ENCODE results near the gene ZNF497. TPM values are rescaled to one million over a fixed set of nuclear protein-coding genes. Genes with fewer than 3 reads are reported as not detected.
"Not testable (repeated sequence)": the region's sequence is repeated elsewhere in the genome, so short reads cannot be mapped to it uniquely, and the experiment has no call there.

Gene ZNF497
- total and polyA plus RNA-seq, 2 donors, result 0.73 to 2.1 TPM

DNA sequence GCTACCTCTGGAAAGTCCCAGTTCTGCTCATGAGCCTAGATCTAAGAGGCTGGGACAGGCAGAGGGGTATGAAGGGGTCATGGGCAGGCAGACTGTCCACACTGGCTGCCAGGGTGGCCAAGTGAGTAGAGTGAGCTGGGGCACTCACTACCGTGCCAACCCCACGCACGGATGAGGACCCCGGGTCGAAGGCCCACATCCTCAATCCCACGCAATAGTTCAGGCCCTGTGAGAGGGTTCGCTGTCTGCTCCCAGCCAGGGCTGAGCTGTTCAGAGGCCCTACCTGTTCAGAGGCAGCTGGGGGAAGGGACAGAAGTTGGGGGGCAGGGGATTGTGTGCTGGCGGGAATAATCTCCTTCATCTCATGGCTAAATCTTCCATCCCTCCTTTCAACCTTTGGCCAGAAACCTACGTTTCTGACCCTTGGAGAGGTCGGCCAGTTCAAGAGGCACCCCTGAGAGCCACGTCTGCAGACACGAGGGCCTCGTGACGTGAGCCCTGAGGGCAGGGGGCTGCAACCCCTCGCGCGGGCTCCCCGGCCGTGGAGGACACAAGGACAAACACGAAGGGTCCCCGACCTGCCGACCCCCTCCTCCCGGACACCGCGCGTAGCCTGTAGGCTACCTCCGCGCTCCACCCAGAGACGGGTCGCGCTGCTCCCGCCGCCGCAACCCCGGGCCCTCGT lies 23.5 kb upstream of the ZNF497 start:
- Histone ChIP-seq H3K36me3 (ENCODE audit: insufficient read depth) (no peaks in the 10 kb centered on the region), H3K4me1 (ENCODE audit: insufficient read depth) (peaks cover 2% of the 10 kb centered on the region), H3K27ac (ENCODE audit: low read depth) (peak overlapping the region; percentile 99), H3K4me3 (ENCODE audit: low read depth, low read length) (peak overlapping the region; percentile 78)
- 8% methylated on average over 36 of the region's 36 CpGs for WGBS
- no peak for DNase-seq (ENCODE audit: extremely low spot score)

DNA sequence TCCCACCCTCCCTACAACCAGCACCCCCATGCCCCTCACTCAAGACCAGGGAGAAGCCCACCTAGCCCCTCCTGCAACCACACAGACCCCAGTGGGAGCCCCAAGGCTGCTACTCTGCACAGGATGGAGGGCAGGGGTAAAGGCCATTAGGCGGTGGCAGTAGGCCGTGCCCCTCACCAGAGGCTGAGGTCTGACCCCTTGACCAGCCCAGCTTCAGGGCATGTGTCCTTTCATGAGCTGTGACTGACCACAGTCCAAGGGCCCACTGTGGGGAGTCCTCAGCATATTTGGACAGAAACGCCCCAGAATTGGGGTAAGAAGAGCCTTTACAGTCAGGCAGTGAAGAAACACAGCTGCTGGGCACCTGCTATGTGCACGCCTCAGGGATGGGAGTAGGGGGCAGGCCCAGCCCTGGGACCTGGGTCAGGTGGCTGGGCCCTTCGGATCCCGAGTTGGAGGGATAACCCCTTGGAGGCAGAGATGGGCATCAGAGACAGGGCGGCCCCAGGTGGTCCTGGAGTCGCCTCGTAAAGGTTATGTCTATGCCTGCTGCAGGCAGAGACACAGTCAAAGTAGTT lies 22.9 kb upstream of the ZNF497 start:
- Histone ChIP-seq H3K36me3 (ENCODE audit: insufficient read depth) (no peaks in the 10 kb centered on the region), H3K27ac (ENCODE audit: low read depth) (peak overlapping the region; percentile 99), H3K4me3 (ENCODE audit: low read depth, low read length) (no peak overlapping the region), H3K4me1 (ENCODE audit: insufficient read depth) (peaks cover 2% of the 10 kb centered on the region)
- DNase-seq (ENCODE audit: extremely low spot score), result no peak
- 75% methylated on average over 9 of the region's 9 CpGs for WGBS

DNA sequence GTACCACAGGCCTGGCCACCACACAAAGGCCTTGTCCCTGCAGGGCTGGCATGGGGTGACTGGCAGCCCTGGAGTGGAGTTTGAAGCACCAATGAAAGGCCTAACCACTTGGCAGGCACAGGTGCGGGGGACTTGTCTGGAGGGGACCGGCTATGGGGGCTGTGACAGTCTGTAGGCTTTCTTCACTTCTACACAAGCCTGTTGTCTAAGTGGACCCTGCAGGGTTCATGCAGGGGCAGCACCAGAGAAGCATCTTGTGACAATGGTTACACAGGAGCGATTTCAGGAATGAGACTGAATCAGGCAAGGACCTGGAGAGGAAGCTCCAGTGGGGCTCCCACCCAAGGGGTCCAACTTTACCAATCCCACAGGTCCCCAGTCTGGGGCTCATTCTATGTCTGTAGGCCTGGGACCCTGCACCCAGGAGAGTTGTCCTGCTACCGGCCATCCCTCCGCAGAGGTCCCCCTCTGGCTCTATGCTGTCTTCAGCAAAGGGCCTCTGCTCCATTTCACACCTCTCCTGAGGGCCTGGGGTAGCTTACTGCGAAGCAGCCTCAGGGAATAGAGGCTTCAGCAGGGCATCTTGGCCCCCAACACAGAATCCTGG lies 20.5 kb upstream of the ZNF497 start:
- no peak overlapping the region for H3K27ac ChIP-seq (ENCODE audit: low read depth)
- no peak for DNase-seq (ENCODE audit: extremely low spot score)
- H3K4me3 ChIP-seq (ENCODE audit: low read depth, low read length), result no peak overlapping the region
- H3K4me1 ChIP-seq (ENCODE audit: insufficient read depth), result peaks cover 2% of the 10 kb centered on the region
- H3K36me3 ChIP-seq (ENCODE audit: insufficient read depth), result no peaks in the 10 kb centered on the region
- WGBS, result 90% methylated on average over 6 of the region's 6 CpGs

DNA sequence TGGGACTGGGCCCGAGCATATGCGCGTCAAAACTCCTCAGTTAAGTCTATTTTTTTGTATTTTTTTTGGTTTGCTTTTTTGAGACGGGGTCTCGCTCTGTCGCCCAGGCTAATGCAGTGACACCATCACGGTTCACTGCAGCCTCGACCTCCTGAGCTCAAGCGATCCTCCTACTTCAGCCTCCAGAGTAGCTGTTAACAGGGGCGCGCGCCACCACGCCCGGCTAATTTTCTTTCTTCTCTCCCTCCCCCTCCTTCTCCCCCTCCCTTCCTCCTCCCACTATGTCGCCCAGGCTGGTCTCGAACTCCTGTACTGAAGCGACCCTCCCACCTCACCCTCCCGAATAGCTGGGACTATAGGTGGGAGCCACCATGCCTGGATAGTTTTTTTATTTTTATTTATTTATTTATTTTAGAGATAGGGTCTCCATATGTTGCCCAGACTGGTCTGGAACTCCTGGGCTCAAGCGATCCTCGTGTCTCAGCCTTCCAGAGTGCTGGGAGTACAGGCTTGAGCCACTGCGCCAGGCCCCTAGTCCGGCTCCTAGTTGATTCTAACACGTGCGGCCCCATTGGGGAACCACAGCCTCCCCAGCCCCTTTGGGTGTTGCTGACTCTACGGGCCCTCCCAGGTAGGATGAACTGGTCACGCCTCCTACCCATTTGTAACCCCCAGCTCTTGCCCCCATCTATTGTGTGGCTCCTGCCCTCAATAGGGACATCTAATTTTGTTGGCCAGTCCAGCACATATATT lies 19.1 kb upstream of the ZNF497 start:
- H3K4me3 ChIP-seq (ENCODE audit: low read depth, low read length), result peak overlapping the region; percentile 50
- WGBS, result 28% methylated on average over 26 of the region's 26 CpGs

DNA sequence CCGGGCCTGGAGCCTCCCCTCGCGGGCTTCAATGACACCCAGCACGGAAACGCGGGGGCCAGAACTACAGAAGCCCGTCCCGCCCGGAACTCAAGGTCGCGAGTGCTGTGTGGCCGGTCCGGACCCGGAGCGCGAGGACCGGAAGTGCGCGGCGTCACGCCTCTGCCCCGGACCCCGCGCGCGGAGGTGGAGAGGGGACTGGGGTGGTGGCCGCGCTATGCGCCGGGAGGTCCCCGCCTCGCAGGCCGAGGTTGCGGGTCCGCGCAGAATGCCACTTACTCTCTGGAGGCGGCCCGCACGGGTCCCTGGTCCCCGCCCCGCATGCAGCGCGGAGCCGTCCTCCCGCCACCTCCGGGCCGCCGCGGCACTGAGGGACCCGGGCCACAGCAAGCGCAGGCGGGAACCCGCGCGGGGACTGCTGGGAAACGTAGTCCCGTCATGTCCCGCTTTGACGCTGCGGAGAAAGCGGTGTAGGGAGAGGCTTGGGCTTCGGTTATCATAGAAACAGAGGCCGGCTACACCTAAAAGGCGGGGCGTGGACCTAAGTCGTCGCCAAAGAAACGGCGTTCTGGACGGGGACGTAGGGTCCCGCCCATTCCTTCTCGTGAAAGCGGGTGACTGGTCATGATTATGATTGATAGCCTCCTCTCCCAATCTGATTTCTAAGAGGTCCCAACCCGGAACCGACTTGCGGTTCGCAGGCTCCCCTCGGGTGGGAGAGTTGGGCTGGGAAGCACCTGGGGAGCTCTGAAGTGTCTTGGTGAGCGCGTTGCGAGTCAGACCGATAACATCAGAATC lies 18.3 kb upstream of the ZNF497 start, which contains the start of gene ZNF837:
ZNF837 (minus strand) TSS at position 369 of the 798 bp plus-strand sequence. CDS start 11,698 bp downstream, outside the sequence.
- Histone ChIP-seq H3K27ac (ENCODE audit: low read depth) (peak within 1 kb of the TSS; percentile 70), H3K36me3 (ENCODE audit: insufficient read depth) (no peaks in the 10 kb centered on the region), H3K4me3 (ENCODE audit: low read depth, low read length) (peak within 1 kb of the TSS; percentile 67), H3K4me1 (ENCODE audit: insufficient read depth) (no peaks in the 10 kb centered on the region)
- under 1% methylated on average over 83 of the region's 83 CpGs for WGBS
- DNase-seq (ENCODE audit: extremely low spot score), result peak; percentile 100

More for the DNA sequence above, 19.1 kb upstream of the ZNF497 start:
- no peak for DNase-seq (ENCODE audit: extremely low spot score)
- H3K36me3 ChIP-seq (ENCODE audit: insufficient read depth), result no peaks in the 10 kb centered on the region
- H3K4me1 ChIP-seq (ENCODE audit: insufficient read depth), result no peaks in the 10 kb centered on the region
- peak overlapping the region; percentile 54 for H3K27ac ChIP-seq (ENCODE audit: low read depth)

DNA sequence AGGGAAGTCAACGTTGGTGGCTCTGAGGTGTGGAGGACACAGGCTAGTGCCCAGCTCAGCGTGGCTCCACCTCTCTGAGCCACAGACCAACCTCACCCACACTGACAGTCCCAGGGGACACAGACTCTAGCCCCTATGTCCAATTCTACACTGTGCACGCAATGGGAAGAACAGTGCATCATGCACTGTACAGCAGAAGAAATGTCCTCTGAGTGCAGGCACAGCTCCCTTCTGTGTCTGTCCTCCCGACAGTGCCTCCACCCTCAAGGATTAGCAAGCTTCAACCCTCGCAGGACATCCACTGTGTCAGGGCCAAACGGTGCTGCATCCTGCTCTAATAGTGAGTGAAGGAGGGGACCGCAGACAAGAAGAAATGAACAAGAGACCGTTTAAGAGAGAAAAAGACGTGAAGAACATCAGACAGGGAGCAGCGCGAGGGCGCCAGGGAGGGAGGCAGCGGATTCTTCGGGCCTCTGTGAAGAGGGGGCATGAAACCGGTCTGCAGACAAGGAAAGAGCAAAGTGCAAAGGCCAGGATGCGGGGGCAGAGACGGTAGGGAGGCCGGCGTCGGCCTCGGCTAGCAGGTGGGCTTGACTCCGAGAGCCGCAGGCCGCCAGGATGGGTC lies 17.6 kb upstream of the ZNF497 start:
- no peak for DNase-seq (ENCODE audit: extremely low spot score)

DNA sequence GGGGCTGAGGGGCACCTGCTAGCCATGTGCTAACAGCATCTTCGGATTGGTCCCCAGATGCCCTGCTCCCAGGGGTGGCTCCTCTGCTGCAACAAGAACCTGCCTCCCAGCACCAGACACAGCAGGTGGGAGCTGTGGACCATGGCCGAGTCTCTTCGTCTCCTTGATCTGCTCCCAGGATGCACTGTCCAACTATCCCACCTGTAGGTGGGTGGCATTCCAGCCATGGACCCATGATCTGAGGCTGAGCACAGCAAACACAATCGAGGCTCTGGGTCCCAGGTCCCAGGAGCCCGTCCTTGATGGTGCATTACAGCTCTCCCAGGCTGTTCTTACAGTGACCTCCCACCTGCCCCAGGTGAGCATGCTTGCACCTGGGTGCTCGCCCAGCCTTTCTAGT lies 16.7 kb upstream of the ZNF497 start:
- H3K36me3 ChIP-seq (ENCODE audit: insufficient read depth), result no peaks in the 10 kb centered on the region
- no peak overlapping the region for H3K4me3 ChIP-seq (ENCODE audit: low read depth, low read length)
- H3K4me1 ChIP-seq (ENCODE audit: insufficient read depth), result no peaks in the 10 kb centered on the region
- H3K27ac ChIP-seq (ENCODE audit: low read depth), result no peak overlapping the region
- WGBS, result 96% methylated on average over 6 of the region's 6 CpGs
- DNase-seq (ENCODE audit: extremely low spot score), result no peak

More for the DNA sequence above, 17.6 kb upstream of the ZNF497 start:
- H3K4me1 ChIP-seq (ENCODE audit: insufficient read depth), result no peaks in the 10 kb centered on the region
- H3K4me3 ChIP-seq (ENCODE audit: low read depth, low read length), result peak overlapping the region; percentile 67
- H3K36me3 ChIP-seq (ENCODE audit: insufficient read depth), result no peaks in the 10 kb centered on the region
- H3K27ac ChIP-seq (ENCODE audit: low read depth), result peak overlapping the region; percentile 70
- WGBS, result 5% methylated on average over 24 of the region's 24 CpGs

DNA sequence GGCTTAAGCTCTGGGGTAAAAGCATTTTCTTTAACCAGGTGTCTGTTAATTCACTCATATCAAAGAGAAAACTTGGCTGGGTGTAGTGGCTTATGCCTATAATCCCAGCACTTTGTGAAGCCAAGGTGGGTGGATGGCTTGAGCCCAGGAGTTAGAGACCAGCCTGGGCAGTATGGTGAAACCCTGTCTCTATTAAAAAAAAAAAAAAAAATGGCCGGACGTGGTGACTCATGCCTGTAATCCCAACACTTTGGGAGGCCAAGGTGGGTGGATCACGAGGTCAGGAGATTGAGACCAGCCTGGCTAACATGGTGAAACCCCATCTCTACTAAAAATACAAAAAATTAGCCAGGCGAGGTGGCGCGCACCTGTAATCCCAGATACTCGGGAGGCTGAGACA lies 14.2 kb upstream of the ZNF497 start:
- H3K36me3 ChIP-seq (ENCODE audit: insufficient read depth); H3K4me3 ChIP-seq (ENCODE audit: low read depth, low read length); H3K4me1 ChIP-seq (ENCODE audit: insufficient read depth); H3K27ac ChIP-seq (ENCODE audit: low read depth); DNase-seq (ENCODE audit: extremely low spot score): not testable (repeated sequence)
- 75% methylated on average over 7 of the region's 7 CpGs for WGBS

DNA sequence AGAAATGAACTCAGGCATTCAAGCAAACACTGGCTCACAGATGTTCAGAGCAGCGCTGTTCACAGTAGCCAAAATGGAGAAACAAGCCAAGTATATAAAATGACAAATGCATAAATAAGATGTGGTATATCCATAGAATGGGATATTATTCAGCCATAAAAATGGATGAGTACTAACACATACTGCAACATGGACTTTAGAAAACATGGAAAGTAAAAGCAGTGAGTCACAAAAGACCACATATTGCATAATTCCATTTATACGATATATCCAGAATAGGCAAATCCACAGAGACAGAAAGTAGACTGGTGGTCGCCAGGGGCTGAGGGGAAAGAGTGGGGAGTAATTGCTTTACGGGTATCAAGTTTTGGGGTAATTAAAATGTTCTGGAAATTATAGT lies 11.6 kb upstream of the ZNF497 start:
- no peaks in the 10 kb centered on the region for H3K4me1 ChIP-seq (ENCODE audit: insufficient read depth)
- H3K27ac ChIP-seq (ENCODE audit: low read depth), result no peak overlapping the region
- 88% methylated on average over 4 of the region's 4 CpGs for WGBS
- no peaks in the 10 kb centered on the region for H3K36me3 ChIP-seq (ENCODE audit: insufficient read depth)
- no peak for DNase-seq (ENCODE audit: extremely low spot score)
- H3K4me3 ChIP-seq (ENCODE audit: low read depth, low read length), result no peak overlapping the region

DNA sequence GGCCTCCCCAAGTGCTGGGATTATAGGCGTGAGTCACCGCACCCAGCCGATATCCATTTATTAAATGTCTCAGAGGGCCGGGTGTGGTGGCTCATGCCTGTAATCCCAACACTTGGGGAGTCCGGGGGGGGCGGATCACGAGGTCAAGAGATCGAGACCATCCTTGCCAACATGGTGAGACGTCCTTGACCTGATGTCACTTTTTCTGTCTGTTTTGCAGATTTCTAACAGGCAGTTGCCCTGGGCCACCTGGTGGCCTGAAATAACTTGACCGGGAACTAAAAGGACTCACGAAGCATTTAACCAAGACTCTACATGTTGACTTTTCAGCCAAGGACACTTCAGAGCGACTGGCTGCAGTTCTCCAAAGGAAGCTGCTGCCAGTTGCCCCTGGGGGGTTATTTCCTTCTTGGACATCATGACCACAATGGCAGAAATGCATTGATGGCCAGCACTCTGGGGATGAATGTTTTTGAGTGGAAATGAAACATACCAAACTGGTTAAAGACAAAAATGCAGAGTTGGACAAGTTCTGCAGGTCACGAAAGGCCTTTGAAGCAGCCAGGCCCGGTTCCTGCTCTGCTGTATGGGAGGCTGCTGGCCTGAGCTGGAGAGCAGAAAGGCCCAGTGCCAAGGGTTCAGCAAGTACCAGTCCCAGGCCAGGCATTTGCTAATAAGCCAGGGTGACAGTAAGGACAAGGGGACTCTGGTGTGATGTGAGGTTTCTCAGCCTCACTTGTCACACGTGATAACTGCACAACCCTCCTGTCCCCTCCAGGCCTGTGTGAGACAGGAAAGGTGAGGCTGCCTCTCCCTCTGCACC lies 10.0 kb upstream of the ZNF497 start:
- no peak overlapping the region for H3K27ac ChIP-seq (ENCODE audit: low read depth)
- no peaks in the 10 kb centered on the region for H3K36me3 ChIP-seq (ENCODE audit: insufficient read depth)
- no peak for DNase-seq (ENCODE audit: extremely low spot score)
- WGBS, result 69% methylated on average over 15 of the region's 15 CpGs
- H3K4me1 ChIP-seq (ENCODE audit: insufficient read depth), result no peaks in the 10 kb centered on the region
- no peak overlapping the region for H3K4me3 ChIP-seq (ENCODE audit: low read depth, low read length)

DNA sequence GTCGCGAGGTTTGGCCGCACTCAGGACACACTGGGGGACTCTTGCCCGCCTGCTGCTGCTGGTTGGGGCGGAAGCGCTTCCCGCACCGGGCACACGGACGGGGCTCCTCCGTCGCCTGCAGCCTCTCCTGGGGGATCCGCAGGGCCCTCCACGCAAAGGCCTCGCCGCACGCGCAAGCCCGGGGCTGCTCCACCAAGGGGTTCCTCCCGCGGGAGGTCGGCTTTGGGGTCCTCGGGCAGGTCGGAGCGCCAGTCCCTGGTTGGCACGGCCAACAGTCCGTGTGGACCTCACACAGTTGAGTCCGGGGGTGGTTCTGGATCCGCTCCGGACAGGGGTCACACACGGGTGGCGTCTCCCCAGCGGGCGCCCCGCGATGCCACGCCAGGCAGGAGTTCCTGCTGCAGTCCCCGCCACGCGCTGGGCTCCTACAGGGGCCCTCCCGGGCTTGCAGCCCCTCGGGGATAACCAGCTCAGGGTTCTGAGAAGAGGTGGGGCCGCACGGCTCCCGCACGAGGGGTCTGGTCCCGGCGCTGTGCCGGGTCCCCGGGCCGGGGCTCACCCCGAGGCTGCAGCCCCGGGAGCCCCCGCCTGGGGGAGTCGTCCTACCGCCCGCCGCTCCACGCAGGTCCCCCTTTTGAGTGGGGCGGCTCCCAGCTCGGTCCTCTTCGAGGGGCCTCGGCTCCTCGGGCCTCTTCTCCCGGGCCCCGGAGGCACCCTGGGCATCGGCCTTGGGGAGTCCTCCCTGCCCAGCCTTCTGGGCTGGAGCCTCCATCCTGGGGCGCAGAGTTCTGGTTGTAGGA lies 6.2 kb upstream of the ZNF497 start:
- no peaks in the 10 kb centered on the region for H3K36me3 ChIP-seq (ENCODE audit: insufficient read depth)
- H3K4me1 ChIP-seq (ENCODE audit: insufficient read depth), result no peaks in the 10 kb centered on the region
- H3K4me3 ChIP-seq (ENCODE audit: low read depth, low read length), result no peak overlapping the region
- no peak overlapping the region for H3K27ac ChIP-seq (ENCODE audit: low read depth)
- WGBS, result 77% methylated on average over 68 of the region's 68 CpGs
- DNase-seq (ENCODE audit: extremely low spot score), result no peak
